NCI-H510A treated with DMSO at 0.1 percent for 48 hours (cell line): ENCODE results near the gene CDKN2A.
"Not testable (repeated sequence)": the region's sequence is repeated elsewhere in the genome, so short reads cannot be mapped to it uniquely, and the experiment has no call there.

Experiments
- DNase-seq: peaks from one replicate; lab custom pipeline; 2025; lab: John Stamatoyannopoulos, UW

CDKN2A gene

GRCh38 chr9:21982391-21982790, 11.8 kb downstream of the CDKN2A start:
- DNase-seq: no peak

- DNase-seq: no peak
These were observed 17.8 kb downstream of the CDKN2A start for GRCh38 chr9:21976334-21976875.

- DNase-seq: peak; percentile 74
These were observed 19.3 kb downstream of the CDKN2A start for GRCh38 chr9:21974722-21975409.

GRCh38 chr9:21974343-21974721, 19.9 kb downstream of the CDKN2A start:
- no peak for DNase-seq

GRCh38 chr9:21972361-21972760, 21.8 kb downstream of the CDKN2A start:
- DNase-seq: no peak

GRCh38 chr9:21970800-21971640, 23.2 kb downstream of the CDKN2A start:
- DNase-seq: no peak

- no peak for DNase-seq
These were observed 24.0 kb downstream of the CDKN2A start for GRCh38 chr9:21969951-21970799.

- DNase-seq: no peak
These were observed 24.9 kb downstream of the CDKN2A start for GRCh38 chr9:21969011-21969940.

- DNase-seq: no peak
These were observed 25.7 kb downstream of the CDKN2A start for GRCh38 chr9:21968331-21969010.

- DNase-seq: no peak
These were observed 26.5 kb downstream of the CDKN2A start for GRCh38 chr9:21967702-21968101.

GRCh38 chr9:21967169-21967568, 27.0 kb downstream of the CDKN2A start:
- no peak for DNase-seq

- DNase-seq: no peak
These were observed 27.9 kb downstream of the CDKN2A start for GRCh38 chr9:21966140-21966851.

GRCh38 chr9:21965401-21965951, 28.7 kb downstream of the CDKN2A start:
- no peak for DNase-seq

- no peak for DNase-seq
These were observed 29.2 kb downstream of the CDKN2A start for GRCh38 chr9:21964925-21965385.

GRCh38 chr9:21961569-21961968, 32.6 kb downstream of the CDKN2A start:
- DNase-seq: no peak

- not testable (repeated sequence) for DNase-seq
These were observed 34.9 kb downstream of the CDKN2A start for GRCh38 chr9:21959268-21959667.

GRCh38 chr9:21958833-21959232, 35.4 kb downstream of the CDKN2A start:
- DNase-seq: no peak

GRCh38 chr9:21945606-21946005, 48.6 kb downstream of the CDKN2A start:
- DNase-seq: no peak

- DNase-seq: no peak
These were observed 50.7 kb downstream of the CDKN2A start for GRCh38 chr9:21943464-21943863.
